GM21619 (cell line): ENCODE results near the gene PPIL1.
"Not testable (repeated sequence)": the region's sequence is repeated elsewhere in the genome, so short reads cannot be mapped to it uniquely, and the experiment has no call there.

ENCODE experiments used
- ATAC-seq: cut with Tn5 transposase; IDR thresholded peaks from one replicate; pipeline ENCODE4 v1.9.1; 2021; ENCODE audit not compliant: unreplicated experiment

PPIL1 gene

GRCh38 chr6:36817176-36817817 lies 57.3 kb downstream of the PPIL1 start:
- no peak for ATAC-seq

DNA sequence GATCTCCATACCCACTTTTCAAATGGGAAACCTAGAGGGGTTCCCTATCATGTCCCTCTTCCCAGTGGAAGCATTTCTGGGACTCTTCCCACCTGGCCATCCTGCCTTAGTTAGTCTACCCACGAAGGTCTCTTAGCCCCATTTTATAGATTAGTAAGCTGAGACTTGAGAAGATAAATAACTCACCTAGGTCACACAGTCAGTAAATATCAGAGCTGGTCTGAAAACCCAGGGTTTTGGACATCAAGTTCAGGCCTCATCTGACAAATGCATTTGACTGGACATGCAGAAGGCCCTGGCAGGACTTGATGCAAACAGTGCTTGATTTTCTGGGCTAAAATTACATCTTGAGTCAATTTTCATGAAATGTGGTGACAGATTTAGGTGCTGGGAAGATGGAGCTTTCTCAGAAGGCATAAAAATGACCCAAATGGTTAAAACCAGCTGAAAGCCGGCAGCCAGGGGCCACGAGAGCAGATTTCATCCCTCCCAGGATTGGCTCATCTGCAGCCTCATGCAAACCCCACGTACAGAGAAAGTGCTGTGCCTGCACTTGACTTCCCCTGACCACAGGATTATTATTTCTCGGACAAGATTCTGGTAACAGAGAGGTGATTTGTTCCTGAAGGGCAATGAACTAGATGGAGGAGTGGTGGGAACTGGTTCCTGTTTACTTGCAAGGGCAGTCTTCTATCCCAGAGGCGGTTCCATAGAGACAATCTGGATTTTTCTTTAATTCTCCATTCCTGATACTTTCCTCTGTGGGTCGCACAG lies 58.5 kb downstream of the PPIL1 start:
- no peak for ATAC-seq

DNA sequence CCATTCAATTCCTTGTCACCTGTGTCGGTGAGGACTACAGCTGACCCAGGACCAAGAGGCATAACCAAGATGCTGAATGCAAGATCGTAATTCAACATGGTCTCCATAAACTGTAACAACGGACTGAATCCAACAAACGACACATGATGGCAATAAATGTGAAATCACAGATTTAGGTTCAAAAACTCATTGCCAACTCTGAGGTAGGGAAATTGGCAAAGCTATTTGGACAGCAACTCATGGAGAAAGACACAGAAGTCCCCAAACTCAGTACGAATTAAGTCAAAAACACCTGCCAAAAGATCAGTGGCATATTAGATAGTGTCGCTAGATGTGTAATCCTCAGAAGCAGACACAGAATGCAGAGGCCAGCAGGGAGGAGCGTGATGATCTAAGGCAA lies 60.4 kb downstream of the PPIL1 start:
- no peak for ATAC-seq

- no peak for ATAC-seq
Measured at GRCh38 chr6:36813526-36813925, 61.1 kb downstream of the PPIL1 start.

DNA sequence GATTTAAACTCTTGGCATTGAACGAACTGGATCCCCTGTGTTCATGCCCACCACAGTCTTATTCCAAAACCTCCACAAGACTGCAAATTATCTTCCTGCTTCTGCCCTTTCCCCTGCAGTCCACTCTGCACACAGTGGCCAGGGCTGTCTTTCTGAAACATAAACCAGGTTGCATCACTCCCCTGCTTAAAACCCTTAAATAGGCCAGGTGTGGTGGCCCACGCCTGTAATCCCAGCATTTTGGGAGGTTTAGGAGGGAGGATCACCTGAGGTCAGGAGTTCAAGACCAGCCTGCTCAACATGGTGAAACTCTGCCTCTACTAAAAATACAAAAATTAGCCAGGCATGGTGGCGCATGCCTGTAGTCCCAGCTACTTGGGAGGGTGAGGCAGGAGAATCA lies 61.6 kb downstream of the PPIL1 start:
- ATAC-seq, result not testable (repeated sequence)

DNA sequence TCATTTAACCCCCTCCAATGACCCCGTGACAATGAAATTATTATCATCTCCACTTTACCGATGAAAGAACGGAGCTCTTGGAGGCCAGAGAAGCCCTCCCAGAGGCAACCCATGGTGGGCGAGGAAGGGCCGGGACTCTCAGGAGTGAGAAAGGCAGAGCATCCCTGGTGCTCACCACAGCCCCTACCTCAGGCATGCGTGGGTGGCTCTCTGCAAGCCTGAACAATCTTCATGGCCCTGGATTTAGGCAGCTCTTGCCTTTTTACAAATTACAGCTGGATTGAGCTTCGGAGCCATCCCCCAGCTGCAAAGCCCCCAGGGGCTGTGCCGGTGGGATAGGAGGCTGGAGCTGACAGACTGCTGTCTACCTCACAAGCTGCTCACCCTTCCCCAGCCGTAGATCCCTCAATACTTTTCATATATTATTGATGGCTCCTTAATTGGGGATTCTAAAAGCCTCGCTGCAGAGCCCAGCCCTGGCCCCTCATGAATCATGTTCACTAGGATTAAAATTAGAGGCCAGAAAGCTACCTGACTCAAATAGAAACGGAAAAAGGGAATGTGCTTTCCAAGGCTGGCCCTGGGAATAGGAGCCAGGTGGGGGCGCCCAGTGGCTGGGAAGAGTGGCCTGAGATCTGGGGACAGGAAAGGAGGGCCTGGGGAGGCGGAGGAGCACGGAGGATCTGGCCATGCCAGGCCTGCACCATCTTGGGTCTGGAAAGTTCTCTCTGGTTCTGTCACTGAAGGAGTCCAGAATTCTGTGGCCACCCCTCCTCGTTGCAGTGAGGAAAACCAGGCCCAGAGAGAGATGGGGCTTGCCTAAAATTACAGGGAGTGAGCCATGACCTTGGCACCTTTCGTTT lies 64.4 kb downstream of the PPIL1 start:
- ATAC-seq, result no peak

GRCh38 chr6:36809156-36809555 lies 65.4 kb downstream of the PPIL1 start:
- ATAC-seq, result no peak

DNA sequence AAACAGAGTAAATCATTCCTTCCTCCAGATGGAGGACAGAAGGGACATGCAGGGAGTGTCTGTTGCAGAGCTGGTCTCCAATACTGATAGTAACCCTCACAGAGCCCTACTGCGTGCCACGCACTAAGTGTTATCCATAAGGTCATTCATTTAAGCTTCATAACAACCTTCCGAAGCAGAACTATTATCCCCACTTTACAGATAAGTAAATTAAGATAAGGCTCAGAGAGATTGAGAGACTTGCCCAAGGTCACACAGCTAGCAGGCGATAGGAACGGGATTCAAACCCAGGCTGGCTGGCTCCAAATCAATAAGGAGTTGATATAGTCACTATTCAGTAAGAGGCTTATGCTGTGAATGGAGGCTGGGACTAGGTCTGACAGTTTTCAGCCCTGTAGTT lies 66.0 kb downstream of the PPIL1 start:
- no peak for ATAC-seq

GRCh38 chr6:36807750-36808149 lies 66.9 kb downstream of the PPIL1 start:
- ATAC-seq, result no peak

GRCh38 chr6:36807143-36807542 lies 67.5 kb downstream of the PPIL1 start:
- ATAC-seq, result no peak

DNA sequence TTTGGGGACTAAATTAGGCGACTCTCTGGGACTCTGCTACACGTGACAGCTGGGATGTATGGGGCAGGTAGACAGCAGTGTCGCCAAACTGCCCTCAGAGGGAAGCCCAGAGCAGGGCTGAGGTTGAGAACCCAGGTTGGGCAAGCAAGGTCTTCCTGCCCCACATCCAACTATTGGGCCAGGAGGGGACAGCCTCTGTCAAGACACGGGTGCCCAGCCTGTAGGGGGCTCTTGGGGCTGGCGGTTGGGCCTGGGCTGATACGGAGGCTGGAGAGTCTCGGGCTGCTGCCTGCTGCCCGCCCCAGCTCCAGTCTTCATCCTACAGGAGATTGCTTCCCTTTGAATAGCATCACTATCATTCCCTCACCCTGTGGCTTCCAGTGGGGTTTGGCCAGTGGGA lies 68.7 kb downstream of the PPIL1 start:
- ATAC-seq, result no peak

DNA sequence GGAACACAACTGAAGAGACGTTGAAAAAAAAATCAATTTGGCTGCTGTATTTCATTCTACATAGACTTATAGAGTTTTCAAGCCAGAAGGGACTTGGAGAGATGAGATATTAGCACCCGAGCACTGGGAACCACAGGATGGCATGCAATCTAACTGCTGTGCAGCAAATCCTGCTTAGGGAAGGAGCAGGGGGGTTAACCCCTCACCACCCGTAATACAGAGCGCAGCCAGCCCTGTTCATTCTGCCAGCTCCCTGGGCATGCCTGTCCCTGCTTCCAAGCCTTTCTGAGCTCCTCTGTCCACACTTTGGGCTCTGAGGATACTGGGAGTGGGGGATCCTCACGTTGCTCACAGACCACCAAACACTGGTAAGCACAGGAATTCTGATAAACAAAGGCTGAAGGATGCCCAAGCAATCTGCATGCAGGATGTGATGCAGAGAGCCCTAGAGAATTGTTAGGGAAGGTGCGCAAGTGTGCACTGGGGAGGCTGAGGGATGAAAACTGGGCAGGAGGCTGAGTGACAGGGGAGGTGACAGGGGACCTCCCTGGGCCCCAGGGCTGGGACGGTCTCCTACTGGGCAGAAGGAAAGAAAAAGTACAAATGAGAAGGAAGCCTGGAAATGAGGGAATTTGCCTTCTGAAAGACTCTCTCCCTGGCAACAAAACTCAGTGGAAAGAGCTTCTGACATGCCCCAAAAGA lies 69.4 kb downstream of the PPIL1 start:
- no peak for ATAC-seq
